Bronchial epithelial cell (primary cell): ENCODE measurements around the gene CAMK1G. TPM values are rescaled to one million over a fixed set of nuclear protein-coding genes. Genes with fewer than 3 reads are reported as not detected.

ENCODE experiments used
- DNase-seq: peaks from one replicate; pipeline ENCODE4 v3.0.0-alpha.2; 2010; ENCODE audit warnings: low read depth
- FAIRE-seq: peaks from 2 replicates; lab custom pipeline; 2011; peaks lifted over from hg19 to GRCh38; lab: Jason Lieb, UNC
- H3K27me3 ChIP-seq: 2 replicates; pipeline ENCODE4 v1.5.1; 2011; ENCODE audit warnings: low read length; ENCODE audit not compliant: control insufficient read depth, insufficient read depth
- H3K36me3 ChIP-seq: 2 replicates; pipeline ENCODE4 v1.5.1; 2011; ENCODE audit warnings: low read length; ENCODE audit not compliant: control insufficient read depth, insufficient read depth
- H3K4me3 ChIP-seq: 2 replicates; pipeline ENCODE4 v1.5.1; 2011; ENCODE audit warnings: mild to moderate bottlenecking, low read depth, low read length, control low read depth
- total RNA-seq: library from RNA; depleted of rRNA; stranded (reverse); fragments of >200 nt; gene quantifications from 2 replicates; pipeline ENCODE4 v1.2.1, GENCODE V29; 2014
- TF ChIP-seq, protein P1 (sequence below): IDR thresholded peaks from 2 replicates; pipeline ENCODE4 v1.5.1; 2011; ENCODE audit warnings: mild to moderate bottlenecking, moderate library complexity, low read length, control low read depth, inconsistent platforms; ENCODE audit not compliant: insufficient read depth, severe bottlenecking

The CAMK1G gene
- total RNA-seq, 1 donor from 2014 or later, result not detected

GRCh38 chr1:209557221-209557620 lies 26.3 kb upstream of the CAMK1G start:
- Histone ChIP-seq H3K36me3 (no peaks in the 10 kb centered on the region), H3K4me3 (no peak overlapping the region), H3K27me3 (no peaks in the 10 kb centered on the region)
- DNase-seq, result no peak
- TF ChIP-seq, protein P1, sequence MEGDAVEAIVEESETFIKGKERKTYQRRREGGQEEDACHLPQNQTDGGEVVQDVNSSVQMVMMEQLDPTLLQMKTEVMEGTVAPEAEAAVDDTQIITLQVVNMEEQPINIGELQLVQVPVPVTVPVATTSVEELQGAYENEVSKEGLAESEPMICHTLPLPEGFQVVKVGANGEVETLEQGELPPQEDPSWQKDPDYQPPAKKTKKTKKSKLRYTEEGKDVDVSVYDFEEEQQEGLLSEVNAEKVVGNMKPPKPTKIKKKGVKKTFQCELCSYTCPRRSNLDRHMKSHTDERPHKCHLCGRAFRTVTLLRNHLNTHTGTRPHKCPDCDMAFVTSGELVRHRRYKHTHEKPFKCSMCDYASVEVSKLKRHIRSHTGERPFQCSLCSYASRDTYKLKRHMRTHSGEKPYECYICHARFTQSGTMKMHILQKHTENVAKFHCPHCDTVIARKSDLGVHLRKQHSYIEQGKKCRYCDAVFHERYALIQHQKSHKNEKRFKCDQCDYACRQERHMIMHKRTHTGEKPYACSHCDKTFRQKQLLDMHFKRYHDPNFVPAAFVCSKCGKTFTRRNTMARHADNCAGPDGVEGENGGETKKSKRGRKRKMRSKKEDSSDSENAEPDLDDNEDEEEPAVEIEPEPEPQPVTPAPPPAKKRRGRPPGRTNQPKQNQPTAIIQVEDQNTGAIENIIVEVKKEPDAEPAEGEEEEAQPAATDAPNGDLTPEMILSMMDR, result no peak
- FAIRE-seq, result no peak

- DNase-seq (no peak), FAIRE-seq (no peak)
- no peaks in the 10 kb centered on the region for H3K27me3 ChIP-seq
- H3K36me3 ChIP-seq, result no peaks in the 10 kb centered on the region
- no peak overlapping the region for H3K4me3 ChIP-seq
- TF ChIP-seq, protein P1, result no peak
Observed at GRCh38 chr1:209560529-209560928, 23.0 kb upstream of the CAMK1G start.

- Histone ChIP-seq H3K27me3 (no peaks in the 10 kb centered on the region), H3K36me3 (no peaks in the 10 kb centered on the region), H3K4me3 (no peak overlapping the region)
- FAIRE-seq, result no peak
- TF ChIP-seq, protein P1, result no peak
- DNase-seq, result no peak
Observed at GRCh38 chr1:209560952-209561351, 22.6 kb upstream of the CAMK1G start.

DNA sequence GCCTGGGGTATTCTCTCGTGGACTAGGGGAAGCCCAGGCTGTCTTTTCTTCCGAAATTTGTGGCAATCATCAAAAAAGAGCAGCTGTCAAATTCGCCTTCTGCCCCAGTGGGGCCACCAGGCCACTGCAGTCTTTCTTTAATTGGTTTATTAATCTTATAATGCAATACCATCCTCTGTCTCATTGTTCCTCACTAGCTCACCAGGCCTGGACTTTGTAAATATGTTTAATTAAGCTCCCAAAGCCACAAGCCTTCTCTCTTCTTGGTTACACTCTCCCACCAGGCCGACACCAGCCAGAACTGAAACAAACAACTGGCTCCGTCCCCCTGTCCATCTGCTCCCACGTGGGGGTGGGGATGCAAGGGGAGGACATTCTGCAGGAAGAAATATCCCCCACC lies 22.0 kb upstream of the CAMK1G start:
- TF ChIP-seq, protein P1, result no peak
- Histone ChIP-seq H3K36me3 (no peaks in the 10 kb centered on the region), H3K4me3 (no peak overlapping the region), H3K27me3 (no peaks in the 10 kb centered on the region)
- no peak for DNase-seq
- no peak for FAIRE-seq

- Histone ChIP-seq H3K4me3 (no peak overlapping the region), H3K27me3 (no peaks in the 10 kb centered on the region), H3K36me3 (no peaks in the 10 kb centered on the region)
- FAIRE-seq, result no peak
- no peak for DNase-seq
- TF ChIP-seq, protein P1, result no peak
Observed at GRCh38 chr1:209564849-209565248, 18.7 kb upstream of the CAMK1G start.
